Measurements from ENCODE around the gene DDIT4. TPM values are rescaled to one million over a fixed set of nuclear protein-coding genes. Genes with fewer than 3 reads are reported as not detected.

Gene DDIT4
- total and polyA plus RNA-seq, 2 of the 8 experiments (the other 6 are each of a cell fraction or from before 2014, with no cell fraction given) = 47.4 to 108 TPM

DNA sequence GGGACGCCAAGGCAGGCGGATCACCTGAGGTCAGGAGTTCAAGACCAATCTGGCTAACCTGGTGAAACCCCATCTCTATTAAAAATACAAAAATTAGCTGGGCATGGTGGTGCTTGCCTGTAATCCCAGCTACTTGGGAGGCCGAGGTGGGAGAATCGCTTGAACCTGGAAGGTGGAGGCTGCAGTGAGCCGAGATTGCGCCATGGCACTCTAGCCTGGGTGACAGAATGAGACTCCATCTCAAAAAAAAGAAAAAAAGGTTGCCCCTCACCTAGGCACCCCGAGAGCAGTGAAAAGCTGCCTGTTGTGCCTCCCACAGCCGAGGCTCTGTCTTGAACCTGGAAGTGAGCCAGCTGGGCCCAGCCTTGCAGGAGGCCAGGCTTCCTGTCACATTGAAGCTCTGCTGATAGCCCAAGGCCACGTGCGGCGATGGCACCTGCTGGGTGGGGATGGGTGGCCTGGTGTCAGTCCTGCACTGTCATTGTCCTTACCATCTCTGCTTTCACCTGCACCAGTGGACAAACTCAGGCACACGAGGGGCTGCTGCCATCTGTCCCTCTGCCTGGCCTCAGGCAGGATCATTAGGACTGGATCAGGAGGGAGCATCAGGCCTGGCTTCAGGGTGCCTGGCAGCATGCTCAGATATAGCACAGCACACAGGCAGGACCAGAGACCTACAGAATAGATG, 43.2 kb downstream of the DDIT4 start:
- CTCF ChIA-PET (ENCODE audit: partially characterized antibody) = interaction anchor here (0.7 to 4.9 kb wide), 6 partner anchors 9 to 191 kb away, joined by 3 to 22 read pairs (median 4); partner anchors contain the start of gene DDIT4

More for the DNA sequence above, 43.2 kb downstream of the DDIT4 start:
- no peak overlapping the region; the same call in 1 of the 2 replicates for H4K8ac ChIP-seq (ENCODE audit: extremely low read depth, insufficient read depth, low read length)
- H4K5ac ChIP-seq (ENCODE audit: insufficient read length, low read depth, low read length) = no peak overlapping the region
- peak overlapping the region; percentile 97 for H2AK5ac ChIP-seq (ENCODE audit: low read depth, low read length)
- no peak overlapping the region for H2BK120ac ChIP-seq (replicated peaks; ENCODE audit: low read depth, low read length)
- FAIRE-seq = no peak
- peaks cover 17 to 35% (median 22%) of the 10 kb centered on the region in 4 experiments for H3K4me1 ChIP-seq (replicated peaks in 1 of 4; ENCODE audit: control insufficient read depth in 3 of 4, insufficient read depth in 4 of 4, low read length in 3 of 4)
- H3K9ac ChIP-seq (replicated peaks in 1 of 4; ENCODE audit: extremely low read depth in 1 of 4, low read depth in 3 of 4, low read length in 3 of 4) = no peak overlapping the region
- no peaks in the 10 kb centered on the region for H3K36me3 ChIP-seq (ENCODE audit: control insufficient read depth in 2 of 4, insufficient read depth in 4 of 4, low read length in 3 of 4)
- no peak overlapping the region for H2AFZ ChIP-seq (ENCODE audit: low read length)
- H3K4ac ChIP-seq (replicated peaks; ENCODE audit: insufficient read length, low read depth, low read length) = peak overlapping the region; percentile 65
- no peaks in the 10 kb centered on the region for H4K20me1 ChIP-seq (replicated peaks in 1 of 2; ENCODE audit: control insufficient read depth in 1 of 2, insufficient read depth in 2 of 2, low read length in 2 of 2)
- no peaks in the 10 kb centered on the region for H3K9me3 ChIP-seq (ENCODE audit: insufficient read depth in 2 of 2, low read depth in 1 of 2, low read length in 1 of 2)
- H3K79me2 ChIP-seq (ENCODE audit: control insufficient read depth in 1 of 2, insufficient read depth in 2 of 2, low read length in 2 of 2) = no peaks in the 10 kb centered on the region
- DNase-seq (ENCODE audit: low read depth in 1 of 2, low spot score in 2 of 2) = no peak
- H3K18ac ChIP-seq (ENCODE audit: extremely low read depth, low read length) = peak overlapping the region; percentile 36
- H2BK12ac ChIP-seq (ENCODE audit: low read depth, low read length) = peak overlapping the region; percentile 98
- TF ChIP-seq, protein P1, sequence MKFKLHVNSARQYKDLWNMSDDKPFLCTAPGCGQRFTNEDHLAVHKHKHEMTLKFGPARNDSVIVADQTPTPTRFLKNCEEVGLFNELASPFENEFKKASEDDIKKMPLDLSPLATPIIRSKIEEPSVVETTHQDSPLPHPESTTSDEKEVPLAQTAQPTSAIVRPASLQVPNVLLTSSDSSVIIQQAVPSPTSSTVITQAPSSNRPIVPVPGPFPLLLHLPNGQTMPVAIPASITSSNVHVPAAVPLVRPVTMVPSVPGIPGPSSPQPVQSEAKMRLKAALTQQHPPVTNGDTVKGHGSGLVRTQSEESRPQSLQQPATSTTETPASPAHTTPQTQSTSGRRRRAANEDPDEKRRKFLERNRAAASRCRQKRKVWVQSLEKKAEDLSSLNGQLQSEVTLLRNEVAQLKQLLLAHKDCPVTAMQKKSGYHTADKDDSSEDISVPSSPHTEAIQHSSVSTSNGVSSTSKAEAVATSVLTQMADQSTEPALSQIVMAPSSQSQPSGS (IDR thresholded peaks at IDR 0.05; ENCODE audit: low read length) = no peak
- TF ChIP-seq PHF8 (conservative IDR thresholded peaks at IDR 0.05; ENCODE audit: low read depth, low read length) (no peak), POLR2A (IDR thresholded peaks at IDR 0.05; ENCODE audit: control extremely low read depth in 1 of 2, low read depth in 2 of 2, low read length in 2 of 2) (no peak), KDM4A (IDR thresholded peaks at IDR 0.05; ENCODE audit: low read depth, low read length, severe bottlenecking) (no peak), TBP (IDR thresholded peaks at IDR 0.05; ENCODE audit: low read depth, low read length) (no peak), FOSL1 (IDR thresholded peaks at IDR 0.05; ENCODE audit: insufficient read depth, low read depth, low read length) (no peak), BACH1 (IDR thresholded peaks at IDR 0.05; ENCODE audit: low read length) (no peak), JUND (IDR thresholded peaks at IDR 0.05; ENCODE audit: low read length) (no peak), CREB1 (IDR thresholded peaks at IDR 0.05) (no peak), CBX8 (IDR thresholded peaks at IDR 0.05; ENCODE audit: borderline replicate concordance, low read depth, low read length) (no peak), HDAC6 (IDR thresholded peaks at IDR 0.05; ENCODE audit: low read depth, low read length) (no peak)
- TF ChIP-seq, protein P2, sequence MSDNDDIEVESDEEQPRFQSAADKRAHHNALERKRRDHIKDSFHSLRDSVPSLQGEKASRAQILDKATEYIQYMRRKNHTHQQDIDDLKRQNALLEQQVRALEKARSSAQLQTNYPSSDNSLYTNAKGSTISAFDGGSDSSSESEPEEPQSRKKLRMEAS (IDR thresholded peaks at IDR 0.05) = no peak
- peak overlapping the region; percentile 99 for H2BK15ac ChIP-seq (ENCODE audit: low read length)
- H3K23me2 ChIP-seq (ENCODE audit: low read depth, low read length) = no peaks in the 10 kb centered on the region; the same call in 1 of the 2 replicates
- no peak overlapping the region for H3K27ac ChIP-seq (ENCODE audit: low read depth, low read length)
- peak overlapping the region; percentile 82; the same call in 1 of the 2 replicates for H2BK20ac ChIP-seq (ENCODE audit: low read length)
- POLR2A ChIA-PET (ENCODE audit: partially characterized antibody) = interaction anchor here (0.6 to 39.2 kb wide), 8 partner anchors 10 to 106 kb away, joined by 3 to 895 read pairs (median 4); partner anchors contain the start of gene DDIT4
- 90% methylated on average over 12 of the region's 12 CpGs; no CpG with 5 or more reads in 1 of the 2 experiments for WGBS, 2 experiments (ENCODE audit: extremely low coverage in 1 of 2, insufficient coverage in 1 of 2, insufficient read length in 1 of 2, insufficient replicate concordance in 2 of 2, low coverage in 1 of 2, low lambda C conversion rate in 2 of 2, missing lambda C conversion rate in 1 of 2)
- H4K91ac ChIP-seq (replicated peaks; ENCODE audit: insufficient read length, low read length) = no peak overlapping the region
- H2BK5ac ChIP-seq (ENCODE audit: low read depth, low read length) = peak overlapping the region; percentile 82
- H3K79me1 ChIP-seq (ENCODE audit: low read depth, low read length) = no peaks in the 10 kb centered on the region
- H3K56ac ChIP-seq (replicated peaks; ENCODE audit: insufficient read length, low read depth, low read length) = no peak overlapping the region
- no peak overlapping the region for H3K4me3 ChIP-seq (ENCODE audit: extremely low read depth in 1 of 4, insufficient read depth in 2 of 4, low read depth in 3 of 4, low read length in 4 of 4)
- H3K23ac ChIP-seq (ENCODE audit: insufficient read length) = no peak overlapping the region
- H3K4me2 ChIP-seq (ENCODE audit: insufficient read depth in 1 of 2, low read depth in 2 of 2, low read length in 2 of 2) = no peak overlapping the region
- no peaks in the 10 kb centered on the region for H3K27me3 ChIP-seq (replicated peaks in 1 of 4; ENCODE audit: control insufficient read depth in 3 of 4, extremely low read depth in 1 of 4, insufficient read depth in 3 of 4, low read length in 3 of 4)
- H3K14ac ChIP-seq (ENCODE audit: insufficient read length) = no peak overlapping the region

Measured in H1 (cell line).